ENCODE data around the gene FAF1.

DNA sequence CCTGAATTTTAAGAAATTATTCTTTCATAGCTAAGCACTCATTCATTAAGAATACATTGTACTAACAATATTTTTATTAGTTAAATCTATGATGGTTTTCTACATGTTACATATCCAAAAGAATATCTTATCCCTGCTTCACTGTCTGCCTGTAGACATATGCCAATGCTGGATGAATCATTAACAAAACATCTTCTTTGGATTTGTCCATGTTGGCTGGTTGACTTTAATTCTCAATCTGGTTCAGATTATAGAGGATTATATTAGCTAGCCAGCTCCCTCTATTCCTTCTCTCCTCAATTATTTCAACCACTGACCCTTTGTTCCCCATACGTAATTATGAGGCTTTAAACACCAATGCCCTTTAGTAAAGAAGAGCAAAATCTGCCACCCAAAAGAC, 398.0 kb downstream of the FAF1 start:
- TF ChIP-seq, protein P1, sequence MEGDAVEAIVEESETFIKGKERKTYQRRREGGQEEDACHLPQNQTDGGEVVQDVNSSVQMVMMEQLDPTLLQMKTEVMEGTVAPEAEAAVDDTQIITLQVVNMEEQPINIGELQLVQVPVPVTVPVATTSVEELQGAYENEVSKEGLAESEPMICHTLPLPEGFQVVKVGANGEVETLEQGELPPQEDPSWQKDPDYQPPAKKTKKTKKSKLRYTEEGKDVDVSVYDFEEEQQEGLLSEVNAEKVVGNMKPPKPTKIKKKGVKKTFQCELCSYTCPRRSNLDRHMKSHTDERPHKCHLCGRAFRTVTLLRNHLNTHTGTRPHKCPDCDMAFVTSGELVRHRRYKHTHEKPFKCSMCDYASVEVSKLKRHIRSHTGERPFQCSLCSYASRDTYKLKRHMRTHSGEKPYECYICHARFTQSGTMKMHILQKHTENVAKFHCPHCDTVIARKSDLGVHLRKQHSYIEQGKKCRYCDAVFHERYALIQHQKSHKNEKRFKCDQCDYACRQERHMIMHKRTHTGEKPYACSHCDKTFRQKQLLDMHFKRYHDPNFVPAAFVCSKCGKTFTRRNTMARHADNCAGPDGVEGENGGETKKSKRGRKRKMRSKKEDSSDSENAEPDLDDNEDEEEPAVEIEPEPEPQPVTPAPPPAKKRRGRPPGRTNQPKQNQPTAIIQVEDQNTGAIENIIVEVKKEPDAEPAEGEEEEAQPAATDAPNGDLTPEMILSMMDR (IDR thresholded peaks at IDR 0.05; ENCODE audit: low read depth, low read length, poor library complexity, severe bottlenecking): no peak
- no peak for TF ChIP-seq EZH2phosphoT487 (IDR thresholded peaks at IDR 0.05; ENCODE audit: borderline replicate concordance, low read length)

Measured in DOHH2 (cell line).